Activated T-helper 1 cell treated with anti-CD3 and anti-CD28 coated beads, Interleukin-2, amount 50 U/mL, for 16 hours (primary cell): Measurements from ENCODE around the gene KIFBP.
"Not testable (repeated sequence)": the region's sequence is repeated elsewhere in the genome, so short reads cannot be mapped to it uniquely, and the experiment has no call there.

Experiments used
- DNase-seq, 2 donors: peaks; one replicate each; pipeline ENCODE4 v3.0.0-alpha.2; 2020; ENCODE audit warnings: low read depth in 1 of 2, low spot score in 1 of 2

The KIFBP gene

DNA sequence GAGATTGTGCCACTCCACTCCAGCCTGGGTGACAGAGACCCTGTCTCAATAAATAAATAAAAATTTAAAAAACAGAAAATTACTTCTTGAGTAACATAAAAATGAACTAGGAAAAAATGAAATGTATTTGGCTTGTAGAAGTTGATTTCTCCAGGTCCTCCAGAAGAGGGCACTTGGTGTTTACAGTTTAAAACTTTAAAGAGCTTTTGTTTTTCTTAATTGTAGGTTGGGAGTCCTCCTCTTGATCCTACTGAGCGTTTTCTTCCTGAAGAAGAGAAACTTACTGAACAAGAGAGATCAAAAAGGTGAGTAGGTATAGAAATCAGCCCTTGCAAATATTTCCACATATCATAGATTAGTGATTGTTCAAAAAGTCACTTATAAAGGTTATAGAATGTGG lies 16.2 kb downstream of the KIFBP start:
- no peak for DNase-seq

DNA sequence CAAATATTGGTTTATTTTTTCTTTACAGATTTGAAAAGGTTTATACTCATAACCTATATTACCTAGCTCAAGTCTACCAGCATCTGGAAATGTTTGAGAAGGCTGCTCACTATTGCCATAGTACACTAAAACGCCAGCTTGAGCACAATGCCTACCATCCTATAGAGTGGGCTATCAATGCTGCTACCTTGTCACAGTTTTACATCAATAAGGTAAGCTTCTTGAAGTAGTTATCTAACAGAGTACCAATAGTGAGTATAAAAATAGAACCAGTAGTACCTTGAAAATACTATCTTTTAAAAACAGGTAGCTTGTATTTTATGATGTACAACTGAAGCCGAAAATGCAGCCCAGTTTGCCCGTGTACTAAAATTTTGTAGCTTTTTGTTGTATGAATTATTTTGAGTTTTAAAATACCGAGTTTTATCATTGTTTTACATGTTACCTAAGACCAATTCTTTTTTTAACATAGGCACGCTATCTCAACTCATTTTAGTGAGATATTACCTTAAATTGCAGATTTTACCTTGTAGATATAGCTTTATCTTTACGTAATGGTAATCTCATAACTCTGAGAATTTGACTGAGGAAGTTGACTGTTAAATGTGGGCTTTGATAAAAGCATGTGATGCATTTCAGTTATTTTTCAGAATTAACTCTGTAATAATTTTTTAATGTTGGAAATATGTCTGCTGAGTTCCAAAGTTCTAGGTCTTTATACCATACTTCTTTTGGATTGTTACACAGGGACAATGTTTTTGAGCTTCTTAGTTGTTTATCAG lies 17.3 kb downstream of the KIFBP start:
- no peak for DNase-seq

DNA sequence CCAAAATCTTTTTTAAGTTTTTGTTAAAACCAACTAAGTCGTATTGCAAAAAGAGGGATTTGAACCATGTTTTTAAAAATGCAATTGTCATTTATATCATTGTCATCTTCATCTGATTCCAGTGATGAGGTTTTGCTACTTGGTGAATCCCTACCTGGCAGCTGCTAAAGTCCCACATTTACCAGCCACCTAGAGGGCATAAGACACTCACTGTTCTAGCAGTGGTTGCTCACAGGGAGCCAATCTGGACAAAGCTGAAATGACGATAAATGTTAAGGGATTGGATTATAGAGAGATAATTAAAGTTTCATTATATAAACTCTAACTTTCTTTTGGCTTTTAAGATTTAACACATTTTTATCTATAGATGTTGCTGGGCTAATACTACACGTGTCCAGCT lies 18.7 kb downstream of the KIFBP start:
- DNase-seq = no peak

DNA sequence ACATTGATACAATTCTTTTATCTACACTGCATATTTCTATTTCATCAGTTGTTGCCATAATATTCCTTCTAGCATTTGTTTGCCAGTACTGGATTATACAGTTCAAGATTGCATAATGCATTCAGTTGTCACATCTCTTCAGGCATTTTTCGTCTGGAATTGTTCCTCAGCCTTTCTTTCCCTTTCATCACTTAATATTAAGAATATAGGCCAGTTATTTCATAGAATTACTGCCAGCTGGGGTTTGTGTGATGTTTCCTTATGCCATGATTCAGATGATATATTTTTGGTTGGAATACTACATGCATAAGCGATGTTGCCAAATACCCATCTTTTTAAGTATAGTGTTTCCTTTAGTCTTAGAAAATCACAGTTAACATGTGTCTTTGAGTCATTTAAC lies 20.8 kb downstream of the KIFBP start:
- DNase-seq = no peak

DNA sequence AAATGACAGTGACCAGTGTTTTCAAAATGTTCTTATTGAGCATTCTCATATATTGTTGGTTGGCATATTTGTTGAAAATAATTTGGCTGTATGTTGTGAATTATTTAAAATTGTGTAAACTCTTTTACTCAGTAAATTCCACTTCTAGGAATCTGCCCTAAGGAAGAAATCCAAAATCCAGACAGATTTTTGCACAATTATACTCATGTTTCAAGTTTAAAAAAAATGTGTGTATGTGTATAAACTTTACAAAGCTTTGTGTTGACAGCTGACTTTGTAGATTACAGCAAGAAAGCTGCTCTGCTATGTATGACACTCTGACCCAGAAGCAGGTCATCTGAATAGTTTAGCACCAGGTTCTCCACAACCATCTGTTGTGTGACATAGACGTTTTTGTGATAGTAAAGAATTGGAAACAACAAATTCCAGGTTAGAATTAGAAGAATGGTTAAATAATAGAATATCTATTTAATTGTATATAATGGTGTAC lies 21.6 kb downstream of the KIFBP start:
- DNase-seq = no peak

DNA sequence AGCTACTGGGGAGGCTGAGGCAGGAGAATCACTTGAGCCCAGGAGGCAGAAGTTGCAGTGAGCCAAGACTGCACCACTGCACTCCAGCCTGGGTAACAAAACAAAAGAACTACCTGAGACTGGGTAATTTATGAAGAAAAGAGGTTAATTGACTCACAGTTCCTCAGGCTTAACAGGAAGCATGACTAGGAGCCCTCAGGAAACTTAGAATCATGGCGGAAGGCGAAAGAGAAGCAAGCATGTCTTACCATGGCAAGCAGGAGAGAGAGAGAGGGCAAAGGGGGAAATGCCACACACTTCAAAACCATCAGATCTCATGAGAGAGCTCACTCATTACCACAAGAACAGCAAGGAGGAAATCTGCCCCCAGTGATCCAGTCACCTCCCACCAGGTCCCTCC lies 24.2 kb downstream of the KIFBP start:
- DNase-seq = not testable (repeated sequence)

DNA sequence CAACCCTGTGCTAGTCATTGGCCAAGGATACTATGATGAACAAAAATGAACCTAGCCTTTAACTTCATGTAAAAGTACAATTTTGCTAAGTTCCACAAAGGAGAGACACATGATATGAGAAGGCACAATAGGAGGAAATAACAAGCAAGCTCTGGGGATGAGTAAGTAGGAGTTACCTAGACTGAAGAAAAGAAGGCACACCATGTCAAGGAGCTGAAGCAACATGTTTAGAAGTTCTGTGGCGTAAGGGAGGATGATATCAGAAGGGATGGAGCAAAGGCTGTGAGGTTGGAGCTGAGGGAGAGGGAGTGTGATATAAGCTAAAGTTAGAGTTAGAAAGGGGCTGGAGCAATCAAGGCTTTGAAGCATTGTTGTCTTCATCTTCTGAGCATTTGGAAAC lies 25.6 kb downstream of the KIFBP start:
- no peak for DNase-seq

DNA sequence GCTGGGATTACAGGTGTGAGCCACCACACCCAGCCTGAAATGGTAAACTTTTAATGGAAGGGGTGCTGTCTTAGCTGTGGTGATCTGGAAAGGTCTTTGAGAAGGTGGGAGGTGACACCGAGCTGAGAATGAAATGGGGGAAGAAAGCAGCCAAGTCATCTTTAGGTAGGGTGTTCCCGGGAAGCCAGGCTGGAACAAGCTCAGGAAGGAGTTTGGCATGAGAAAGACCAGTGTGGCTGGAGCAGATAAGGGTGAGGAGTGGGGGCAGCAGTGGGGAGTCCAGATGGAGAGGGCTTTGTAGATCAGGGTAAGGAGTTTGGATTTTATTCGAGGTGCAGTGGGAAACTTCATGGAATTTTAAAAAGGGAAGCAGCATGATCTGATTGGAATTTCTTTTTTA lies 30.0 kb downstream of the KIFBP start:
- DNase-seq = no peak

DNA sequence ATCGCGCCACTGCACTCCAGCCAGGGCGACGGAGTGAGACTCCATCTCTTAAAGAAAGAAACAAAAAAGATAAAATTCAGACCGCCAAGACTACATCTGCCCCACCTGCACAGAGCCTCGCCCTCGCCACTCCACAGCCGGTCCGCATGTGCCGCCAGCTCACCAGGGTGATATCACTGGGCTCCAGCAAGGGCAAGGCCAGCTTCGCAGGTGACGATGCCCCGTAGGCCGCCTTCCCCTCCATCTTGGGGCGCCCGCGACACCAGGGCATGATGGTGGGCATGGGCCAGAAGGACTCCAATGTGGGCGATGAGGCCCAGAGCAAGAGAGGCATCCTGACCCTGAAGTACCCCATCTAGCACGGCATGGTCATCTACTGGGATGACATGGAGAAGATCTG lies 34.0 kb downstream of the KIFBP start:
- DNase-seq = no peak

DNA sequence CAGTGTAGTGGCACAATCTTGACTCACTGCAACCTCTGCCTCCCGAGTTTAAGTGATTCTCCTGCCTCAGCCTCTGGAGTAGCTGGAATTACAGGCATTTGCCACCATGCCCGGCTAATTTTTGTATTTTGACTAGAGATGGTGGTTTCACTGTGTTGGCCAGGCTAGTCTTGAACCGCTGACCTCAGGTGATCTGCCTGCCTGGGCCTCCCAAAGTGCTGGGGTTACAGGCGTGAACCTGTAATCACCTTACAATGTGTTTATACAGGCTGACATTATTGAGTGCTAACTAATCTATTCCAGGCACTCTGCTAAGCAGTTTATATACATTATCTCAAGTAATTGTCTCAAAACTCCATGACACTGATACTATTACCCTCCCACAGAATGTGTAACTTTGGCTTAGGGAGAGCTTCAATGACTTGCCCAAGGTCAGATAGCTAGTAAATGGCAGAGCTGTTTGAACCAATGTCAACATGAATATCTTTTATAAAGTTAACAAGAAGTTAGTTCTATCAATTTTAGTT lies 36.8 kb downstream of the KIFBP start:
- no peak for DNase-seq

DNA sequence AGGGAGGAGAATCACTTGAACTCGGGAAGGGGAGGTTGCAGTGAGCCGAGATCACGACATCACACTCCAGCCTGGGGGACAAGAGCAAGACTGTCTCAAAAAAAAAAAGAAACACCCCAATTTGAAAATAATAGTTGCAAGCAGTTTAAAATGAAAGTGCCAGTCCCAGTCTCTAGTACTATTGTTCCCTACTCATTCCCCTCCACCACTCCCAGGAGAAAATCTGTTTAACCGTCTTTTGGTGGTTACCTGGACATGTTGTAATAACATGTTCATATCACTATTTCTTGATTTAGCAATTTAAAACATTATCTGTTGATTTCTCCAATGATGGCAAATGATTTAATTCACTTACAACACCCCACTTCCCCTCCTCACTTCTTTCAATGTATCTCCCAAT lies 44.7 kb downstream of the KIFBP start:
- no peak for DNase-seq

DNA sequence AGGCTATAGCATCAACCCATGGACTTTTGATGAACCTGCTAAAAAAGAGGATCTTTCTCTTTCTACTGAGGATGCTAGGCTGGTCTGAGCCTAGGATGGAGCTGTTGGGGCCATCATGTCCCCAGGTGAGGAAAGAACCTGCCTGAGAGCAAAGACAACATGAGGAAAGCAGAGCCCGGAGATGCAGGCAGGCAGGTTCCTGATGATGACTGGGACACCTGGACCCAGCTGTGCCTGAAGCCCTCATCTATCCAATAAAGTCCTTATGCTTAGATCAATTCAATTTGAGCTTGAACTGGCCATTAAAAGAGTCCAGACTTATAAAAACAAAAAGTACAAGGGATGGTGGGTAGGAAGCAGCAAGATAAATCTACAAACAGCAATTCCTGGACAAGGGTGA lies 48.9 kb downstream of the KIFBP start:
- DNase-seq = no peak

DNA sequence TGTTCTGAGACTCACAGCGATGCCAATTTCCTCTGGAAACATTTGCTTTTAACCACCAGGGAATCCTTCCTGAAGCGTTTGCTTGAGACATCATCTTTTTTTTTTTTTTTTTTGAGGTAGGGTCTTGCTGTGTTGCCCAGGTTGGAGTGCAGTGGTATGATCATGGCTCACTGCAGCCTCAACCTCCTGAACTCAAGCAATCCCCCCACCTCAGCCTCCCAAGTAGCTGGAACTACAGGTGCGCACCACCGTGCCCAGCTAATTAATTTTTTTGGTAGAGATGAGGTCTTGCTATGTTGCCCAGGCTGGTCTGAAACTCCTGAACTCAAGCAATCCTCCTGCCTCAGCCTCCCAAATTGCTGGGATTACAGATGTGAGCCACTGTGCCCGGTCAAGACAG lies 52.3 kb downstream of the KIFBP start:
- DNase-seq = not testable (repeated sequence)

DNA sequence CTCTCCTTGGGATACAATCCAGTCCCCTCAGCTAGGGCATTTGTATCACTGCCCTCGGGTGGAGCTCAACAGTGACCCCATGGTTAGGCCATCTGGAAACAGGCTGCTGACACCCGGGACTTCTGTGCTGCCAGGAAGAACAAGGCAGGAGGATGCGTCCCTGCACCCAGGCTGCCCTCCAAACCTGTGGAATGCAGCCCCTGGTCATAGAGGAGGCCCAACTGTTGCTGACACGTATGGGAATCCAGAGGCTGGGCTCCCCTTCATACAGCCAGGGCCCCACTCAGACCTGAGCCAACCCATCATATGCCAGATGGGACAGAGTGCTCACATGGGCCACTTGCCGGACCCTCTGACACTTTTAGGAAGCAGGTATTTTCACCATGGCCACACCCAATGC lies 53.8 kb downstream of the KIFBP start:
- DNase-seq = no peak

DNA sequence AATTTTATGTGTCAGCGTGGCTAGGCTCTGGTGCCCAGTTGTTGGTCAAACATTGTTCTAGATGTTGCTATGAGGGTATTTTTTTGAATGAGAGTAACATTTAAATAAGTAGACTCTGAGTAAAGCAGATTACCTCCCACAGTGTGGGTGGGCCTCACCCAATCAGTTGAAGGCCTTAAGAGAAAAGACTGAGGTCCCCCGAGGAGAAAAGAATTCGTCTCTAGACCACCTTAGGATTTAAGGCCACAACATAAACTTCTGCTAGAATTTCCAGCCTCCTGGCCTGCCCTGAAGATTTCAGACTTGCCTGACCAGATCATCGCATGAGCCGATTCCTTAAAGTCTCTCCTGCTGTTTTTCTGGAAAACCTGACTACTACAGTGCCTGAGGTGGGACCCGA lies 54.2 kb downstream of the KIFBP start:
- no peak for DNase-seq

DNA sequence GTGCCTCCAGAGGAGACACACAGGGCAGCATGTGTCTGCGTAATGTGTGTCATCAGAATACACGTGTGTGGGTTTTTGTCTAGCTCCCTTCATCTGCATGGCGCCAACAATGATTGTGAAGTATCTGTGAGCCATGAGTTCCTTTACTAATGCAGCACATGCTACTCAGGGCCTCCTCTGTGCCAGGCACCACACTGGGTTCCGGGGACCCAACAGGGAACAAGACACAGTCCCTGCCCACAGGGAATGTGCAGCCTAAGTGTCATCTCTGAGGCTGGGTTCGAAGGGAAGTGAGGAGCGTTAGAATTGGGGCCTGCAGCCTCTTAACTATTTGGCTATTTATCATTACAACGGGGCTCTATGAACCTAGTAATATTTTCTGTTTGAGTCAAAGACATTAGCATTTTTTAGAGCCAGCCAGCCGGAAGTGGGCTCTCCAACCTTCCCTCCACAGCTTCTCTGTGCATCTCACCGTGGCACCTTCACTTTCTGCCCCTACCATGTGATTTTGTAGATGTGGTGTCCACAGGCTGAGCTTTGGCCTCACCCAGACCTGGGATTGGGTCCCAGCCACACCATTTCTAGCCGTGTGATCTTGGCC lies 55.4 kb downstream of the KIFBP start:
- no peak for DNase-seq

DNA sequence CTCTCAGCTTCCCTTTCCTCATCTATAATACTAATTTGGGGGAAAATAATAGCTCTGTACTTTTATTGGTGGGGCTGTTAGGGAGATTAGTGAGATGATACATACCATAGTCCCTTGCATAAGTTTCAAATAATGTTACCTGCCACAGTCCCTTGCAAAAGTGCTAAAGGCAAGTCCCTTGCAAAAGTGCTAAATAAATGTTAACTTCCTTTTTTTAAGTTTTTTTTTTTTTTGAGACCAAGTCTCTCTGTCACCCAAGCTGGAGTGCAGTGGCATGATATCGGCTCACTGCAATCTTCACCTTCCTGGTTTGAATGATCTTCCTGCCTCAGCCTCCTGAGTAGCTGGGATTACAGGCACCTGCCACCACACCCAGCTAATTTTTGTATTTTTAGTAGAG lies 55.9 kb downstream of the KIFBP start:
- DNase-seq = no peak

DNA sequence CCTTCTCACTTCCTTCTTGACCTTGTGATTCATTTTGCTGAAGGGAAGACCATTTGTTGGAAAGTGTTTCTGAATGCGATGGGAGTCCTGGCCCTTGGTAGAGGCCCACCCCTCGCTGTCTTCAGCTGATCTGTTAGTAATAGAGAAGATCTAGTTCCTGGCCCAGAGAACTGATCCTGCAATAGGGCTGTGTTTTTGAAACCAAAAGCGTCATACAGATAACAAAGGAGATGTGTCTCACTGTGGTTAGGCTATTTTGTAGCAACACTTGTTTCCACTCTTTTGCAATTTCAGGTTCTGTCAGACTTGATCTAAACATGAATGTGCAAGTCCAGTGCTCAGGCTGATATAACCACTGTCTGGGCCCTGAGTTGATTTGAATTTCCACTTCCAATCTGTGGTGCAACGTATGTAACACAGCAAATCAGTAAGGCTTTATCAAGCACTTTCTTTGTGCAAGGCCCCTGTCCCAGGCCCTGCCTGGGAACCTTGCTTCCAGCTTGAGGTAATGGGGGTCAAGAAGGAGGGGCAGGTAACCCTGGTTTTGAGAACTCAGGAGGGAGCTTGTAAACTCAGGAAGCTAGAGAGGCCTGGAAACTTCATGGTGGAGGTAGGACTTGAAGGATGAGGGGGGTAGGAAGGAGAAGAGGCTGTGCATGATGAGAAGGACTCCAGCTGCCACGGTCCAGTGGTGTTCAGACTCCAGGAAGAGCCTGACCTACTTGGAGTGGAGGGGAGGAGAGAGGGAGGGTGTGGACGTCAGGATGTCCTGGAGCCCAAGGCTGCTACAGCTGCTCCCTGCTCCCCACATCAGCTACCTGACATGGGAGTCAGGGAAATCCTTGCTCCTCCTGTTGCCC lies 57.1 kb downstream of the KIFBP start:
- DNase-seq = no peak

DNA sequence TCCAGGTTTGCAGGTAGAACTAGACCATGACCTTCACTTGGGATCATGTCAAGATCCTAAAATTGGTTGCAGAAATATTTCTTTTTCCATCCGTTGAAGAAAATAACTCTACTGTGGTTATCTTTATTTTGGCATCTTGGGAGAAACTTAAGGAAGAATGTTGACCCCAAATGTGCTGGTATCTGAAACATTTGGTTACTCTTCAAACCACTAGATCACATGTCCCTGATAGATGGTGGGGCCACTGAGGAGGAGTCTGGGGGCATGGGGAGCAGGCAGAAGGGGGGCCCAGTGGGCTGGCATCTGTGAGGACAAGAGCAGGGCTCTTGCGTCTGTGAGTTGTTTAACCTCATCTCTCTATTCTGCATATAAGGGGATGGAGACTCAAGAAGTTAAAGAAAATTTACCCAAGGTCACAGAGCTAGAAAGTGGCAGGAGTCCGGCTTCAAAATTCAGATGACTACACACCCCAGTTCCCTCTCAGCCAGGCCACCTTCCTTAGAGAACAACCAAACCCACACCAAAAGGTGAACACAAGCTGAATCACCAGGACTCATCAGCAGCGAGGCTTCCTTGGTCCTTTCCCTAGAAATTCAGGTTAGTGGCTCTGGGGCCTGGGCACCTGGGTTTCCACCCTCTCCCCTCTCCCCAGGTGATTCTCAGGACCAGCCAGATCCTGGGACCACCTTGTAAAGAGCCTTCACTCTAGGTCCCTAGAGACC lies 58.7 kb downstream of the KIFBP start:
- DNase-seq = no peak

DNA sequence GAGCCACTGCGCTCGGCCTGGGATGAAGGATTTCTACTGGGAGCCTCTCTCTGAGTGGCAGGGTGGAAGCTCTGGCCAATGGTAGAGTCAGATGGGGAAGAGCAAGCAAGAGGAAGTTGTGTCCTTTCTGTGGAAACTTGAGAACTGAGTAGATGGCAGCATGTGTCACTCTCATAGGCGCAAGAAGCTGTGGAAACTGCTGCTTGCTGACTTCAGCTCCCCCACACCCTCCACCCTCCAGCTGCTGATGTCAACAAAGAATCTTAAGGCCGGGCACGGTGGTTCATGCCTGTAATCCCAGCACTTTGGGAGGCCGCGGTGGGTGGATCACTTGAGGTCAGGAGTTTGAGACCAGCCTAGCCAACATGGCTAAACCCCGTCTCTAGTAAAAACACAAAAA lies 59.5 kb downstream of the KIFBP start:
- DNase-seq = no peak

DNA sequence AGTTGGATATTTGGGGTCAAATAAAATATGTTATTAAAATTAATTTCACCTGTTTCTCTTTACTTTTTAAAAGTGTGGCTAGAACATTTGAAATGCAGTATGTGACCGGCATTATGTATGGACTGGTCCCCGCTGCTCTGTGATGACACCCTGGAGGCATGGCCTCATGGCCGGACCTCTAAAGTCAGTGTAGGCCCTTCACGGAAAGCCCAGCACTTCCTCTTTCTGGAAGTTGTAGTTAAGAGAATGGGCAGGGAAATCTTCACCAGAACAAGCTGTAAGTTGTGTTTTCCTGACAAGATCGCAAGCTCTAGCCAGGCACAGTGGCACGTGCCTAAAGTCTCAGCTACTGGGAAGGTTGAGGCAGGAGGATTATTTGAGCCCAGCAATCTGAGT lies 61.0 kb downstream of the KIFBP start:
- no peak for DNase-seq
